ENCODE measurements around the gene SLC29A1.

Gene SLC29A1

DNA sequence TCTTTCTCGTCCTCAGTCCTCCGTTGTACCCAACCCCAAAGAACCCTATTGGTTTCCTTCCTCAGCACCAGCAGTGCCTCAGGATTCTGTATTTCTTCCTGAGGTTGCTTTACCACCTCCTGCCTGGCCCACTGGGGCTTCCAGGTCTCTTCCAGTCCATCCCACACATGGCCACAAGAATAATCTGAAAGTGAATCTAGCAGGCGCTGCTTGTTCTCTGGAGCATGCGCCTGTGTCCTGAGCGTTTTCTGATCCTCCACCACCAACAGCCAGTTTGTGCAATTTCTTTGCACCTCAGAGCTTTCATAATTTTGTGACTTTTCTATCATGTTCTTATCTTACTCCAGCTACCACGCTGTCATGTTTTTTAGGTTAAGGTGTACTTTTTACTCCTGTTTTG is 11.9 kb downstream of the SLC29A1 start:
- DNase-seq = no peak

DNA sequence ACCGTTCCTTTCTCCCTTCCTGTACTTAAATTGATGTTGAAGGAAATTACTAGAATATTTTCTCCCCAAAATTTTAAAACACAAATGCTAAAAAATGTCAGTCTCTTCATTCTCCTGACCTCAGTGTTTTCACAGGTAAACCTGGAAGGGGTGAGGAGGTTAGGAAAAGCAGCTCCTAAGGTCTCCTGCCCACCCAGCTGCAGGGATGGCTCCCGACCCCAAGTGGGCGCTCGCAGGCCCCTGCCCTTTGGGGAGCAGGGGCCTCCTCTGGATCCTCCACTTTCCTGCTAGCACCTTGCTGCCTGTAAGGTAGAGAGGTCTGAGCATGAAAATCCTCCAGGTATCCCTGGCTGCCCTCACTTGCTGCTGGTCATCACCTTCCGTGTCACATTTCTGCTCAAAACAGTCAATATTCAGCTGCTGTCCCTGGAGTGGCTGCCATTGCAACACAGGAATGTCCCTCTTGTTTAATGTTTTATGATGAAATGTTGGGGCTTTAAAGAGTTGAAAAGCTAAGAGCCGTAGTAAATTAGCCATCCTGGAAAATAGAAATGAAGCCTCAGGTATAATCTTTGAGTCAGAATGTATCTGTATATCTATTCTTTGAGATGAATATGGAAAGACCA is 12.6 kb downstream of the SLC29A1 start:
- DNase-seq = no peak

DNA sequence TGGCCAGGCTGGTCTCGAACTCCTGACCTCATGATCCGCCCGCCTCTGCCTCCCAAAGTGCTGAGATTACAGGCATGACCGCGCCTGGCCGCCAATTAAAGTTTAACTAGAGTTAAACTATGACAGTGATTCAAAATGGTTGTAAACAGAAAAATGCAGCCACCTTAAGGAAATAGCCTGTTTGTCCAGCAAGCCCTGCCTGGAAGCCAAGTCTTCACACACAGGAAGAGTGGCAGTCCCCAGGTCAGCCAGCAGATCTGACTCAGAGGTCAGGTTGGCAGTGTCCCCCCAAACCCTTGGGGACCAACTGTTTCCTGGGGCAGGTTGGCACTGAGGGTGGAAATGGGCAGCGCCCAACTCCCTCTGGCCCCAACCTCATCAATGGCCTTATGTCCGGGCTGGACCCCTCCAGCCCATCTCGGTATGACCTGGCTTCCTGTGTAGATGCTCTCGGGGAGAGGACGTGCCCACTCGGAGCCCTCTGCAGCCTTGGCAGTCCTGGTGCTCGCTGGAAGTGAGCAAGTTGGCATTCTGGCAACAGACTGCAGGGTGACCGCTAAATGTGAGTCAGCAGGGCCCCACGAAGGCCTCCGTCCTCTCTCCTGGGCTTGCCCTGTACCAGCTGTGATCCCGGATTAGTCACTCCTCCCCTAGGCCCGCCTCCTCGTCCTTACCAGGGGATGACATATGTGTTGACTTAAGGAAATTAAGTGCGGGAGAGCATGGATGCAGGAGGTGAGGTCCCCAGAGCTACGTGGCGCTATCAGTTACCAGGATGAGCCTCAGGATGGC is 13.8 kb downstream of the SLC29A1 start:
- peak in 48 of 56 donors; percentile 28 to 95 (median 74) for DNase-seq

DNA sequence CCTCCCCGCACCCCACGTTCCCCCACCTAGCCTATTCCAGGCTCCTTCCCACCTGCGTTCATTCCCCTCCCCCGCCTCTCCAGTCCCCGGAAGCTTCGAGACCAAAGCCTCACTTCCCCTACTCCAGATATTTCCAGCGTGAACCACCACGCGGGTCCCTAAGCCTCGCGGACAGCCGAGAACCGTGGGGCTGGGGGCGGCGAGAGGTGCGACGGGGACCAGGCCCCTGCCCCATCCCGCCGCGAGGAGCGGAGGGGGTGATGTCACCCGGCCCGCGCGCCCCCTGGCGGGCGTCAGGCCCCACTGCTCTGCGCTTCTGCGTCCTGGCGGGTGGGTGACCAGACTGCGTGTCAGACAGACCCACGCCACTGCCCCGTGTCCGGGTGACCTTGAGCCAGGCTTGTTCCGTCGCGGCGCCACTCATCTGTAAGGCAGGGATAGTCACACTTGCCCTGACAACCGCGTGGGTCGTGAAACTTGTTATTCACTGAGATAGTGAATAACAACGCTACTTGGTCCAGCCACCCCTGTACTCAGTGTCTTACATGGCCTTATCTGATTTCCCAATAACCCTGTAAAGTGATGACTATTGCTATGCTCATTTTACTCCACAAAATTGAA is 14.5 kb downstream of the SLC29A1 start:
- peak in 52 of 56 donors; percentile 22 to 89 (median 74) for DNase-seq

DNA sequence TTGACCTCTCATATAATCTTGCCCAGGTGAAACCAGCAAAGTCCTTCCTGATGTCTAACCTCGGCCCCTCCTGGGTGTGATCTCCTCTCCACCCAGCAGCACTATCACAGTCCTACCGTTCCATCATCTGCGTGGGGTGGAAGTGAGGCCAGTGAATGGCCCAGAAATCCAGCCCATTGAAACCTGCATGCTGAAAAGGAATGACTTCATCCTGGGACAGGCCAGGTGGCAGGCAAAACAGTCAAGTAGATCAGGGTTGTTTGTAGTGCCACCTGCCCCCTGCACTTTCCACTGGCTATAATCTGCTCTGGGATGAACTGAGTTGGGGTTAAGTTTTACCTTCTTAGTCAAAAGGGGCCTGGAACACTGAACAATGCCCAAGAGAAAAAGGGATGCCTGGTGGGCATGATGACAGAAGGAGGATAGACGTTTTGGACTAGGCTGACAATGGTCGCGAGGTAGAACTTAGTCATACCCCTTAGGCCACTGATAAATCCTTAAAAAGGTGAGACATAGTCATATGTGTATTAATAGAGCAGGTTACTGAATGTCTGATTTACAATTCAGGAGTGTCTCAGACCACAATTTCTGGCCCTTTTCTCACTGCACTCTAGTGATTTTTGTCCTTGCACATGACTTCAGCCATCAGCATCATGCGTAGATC is 15.4 kb downstream of the SLC29A1 start:
- DNase-seq = no peak

DNA sequence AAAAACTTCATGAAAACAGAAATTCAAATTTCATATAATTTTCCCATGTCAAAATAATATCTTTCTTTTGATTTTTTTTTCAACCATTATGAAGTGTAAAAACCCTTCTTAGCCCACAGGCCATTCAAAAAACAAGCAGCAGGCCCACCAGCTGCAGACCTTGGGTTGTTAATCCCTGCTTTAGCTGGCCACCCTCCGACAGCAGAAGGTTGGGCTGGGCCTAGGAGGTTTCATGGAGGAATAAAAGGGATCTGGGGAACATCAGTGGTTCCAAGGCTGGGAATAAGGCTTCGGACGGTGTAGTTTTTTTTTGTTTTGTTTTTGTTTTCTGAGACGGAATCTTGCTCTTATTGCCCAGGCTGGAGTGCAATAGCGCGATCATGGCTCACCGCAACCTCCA is 19.9 kb downstream of the SLC29A1 start:
- DNase-seq = no peak

DNA sequence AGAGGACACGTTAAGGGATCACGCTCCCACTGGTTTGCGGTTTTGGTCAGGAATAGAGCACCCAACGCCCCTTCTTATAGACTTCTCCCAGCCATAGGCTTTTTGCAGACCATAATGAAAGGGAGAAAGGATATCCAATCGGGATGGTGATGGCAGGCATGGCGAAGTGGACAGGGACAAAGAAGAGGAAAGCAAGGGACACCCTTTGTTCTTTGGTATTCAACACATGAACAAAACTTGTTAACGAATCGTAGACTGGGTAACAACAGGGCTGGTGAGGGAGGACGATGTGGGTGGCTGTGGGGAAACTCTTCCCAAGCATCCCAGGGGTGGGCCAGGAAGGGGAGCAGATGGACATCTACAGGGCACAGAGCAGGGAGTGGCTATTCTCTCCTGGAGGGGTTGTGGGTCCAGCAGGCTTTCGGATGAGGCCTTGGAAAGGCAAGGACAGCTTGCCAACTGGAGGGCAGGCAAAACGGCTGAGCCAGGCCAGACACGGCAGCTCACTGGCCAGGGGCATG is 22.1 kb downstream of the SLC29A1 start:
- peak in 3 of 56 donors; percentile 50 to 67 (median 64) for DNase-seq

DNA sequence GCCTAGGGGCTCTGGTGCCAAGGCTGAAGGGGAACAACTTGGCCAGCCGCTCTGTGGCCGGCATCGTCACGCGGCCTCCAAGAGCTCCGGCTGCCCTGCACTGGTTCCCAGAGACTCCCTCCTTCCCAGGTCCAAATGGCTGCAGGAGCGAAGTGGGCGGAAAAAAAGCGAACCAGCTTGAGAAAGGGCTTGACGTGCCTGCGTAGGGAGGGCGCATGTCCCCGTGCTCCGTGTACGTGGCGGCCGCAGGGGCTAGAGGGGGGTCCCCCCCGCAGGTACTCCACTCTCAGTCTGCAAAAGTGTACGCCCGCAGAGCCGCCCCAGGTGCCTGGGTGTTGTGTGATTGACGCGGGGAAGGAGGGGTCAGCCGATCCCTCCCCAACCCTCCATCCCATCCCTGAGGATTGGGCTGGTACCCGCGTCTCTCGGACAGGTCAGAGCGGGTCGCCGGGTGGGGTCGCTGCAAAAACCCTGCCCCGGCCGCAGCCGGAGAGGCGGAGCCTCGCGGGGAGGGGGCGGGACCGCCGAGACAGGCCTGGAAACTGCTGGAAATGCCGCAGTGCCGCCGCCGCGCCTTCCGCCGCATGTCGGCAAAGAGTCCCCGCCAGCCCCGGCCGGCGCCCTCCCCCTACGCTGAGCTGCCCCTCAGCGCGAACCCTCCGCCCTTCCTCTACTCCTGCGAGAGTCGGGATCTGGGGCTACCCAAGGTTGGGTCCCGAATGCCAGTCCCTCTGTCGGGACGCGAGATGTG is 22.7 kb downstream of the SLC29A1 start:
- peak; percentile 41 to 95 (median 82) for DNase-seq

DNA sequence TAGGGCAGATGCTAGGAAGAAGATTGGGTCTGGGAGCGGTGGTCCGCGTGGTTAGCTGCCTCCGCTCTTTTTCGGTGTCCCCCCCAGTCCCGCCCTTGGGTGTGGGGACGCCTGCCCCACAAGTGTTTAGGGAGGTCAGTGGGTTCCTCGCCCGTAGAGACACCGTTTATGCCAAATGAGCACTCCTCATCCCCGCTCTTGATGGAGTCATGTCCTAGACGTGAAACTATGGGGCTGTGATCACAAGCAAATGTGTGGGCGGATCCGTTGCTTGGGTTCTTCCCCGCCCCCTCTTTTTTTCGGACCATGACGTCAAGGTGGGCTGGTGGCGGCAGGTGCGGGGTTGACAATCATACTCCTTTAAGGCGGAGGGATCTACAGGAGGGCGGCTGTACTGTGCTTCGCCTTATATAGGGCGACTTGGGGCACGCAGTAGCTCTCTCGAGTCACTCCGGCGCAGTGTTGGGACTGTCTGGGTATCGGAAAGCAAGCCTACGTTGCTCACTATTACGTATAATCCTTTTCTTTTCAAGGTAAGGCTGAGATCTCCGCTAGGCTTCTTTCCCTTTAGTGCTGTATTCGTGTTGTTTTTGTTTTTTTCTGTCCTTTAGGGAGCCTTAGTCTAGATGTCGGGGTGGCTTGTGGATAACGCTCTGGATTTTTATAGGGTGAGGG is 23.4 kb downstream of the SLC29A1 start, which contains the start of gene HSP90AB1:
Gene HSP90AB1, plus strand, starts transcription at position 439 of the 675 bp plus-strand sequence. CDS start 1,529 bp downstream, outside the sequence.
- peak; percentile 47 to 97 (median 88) for DNase-seq

DNA sequence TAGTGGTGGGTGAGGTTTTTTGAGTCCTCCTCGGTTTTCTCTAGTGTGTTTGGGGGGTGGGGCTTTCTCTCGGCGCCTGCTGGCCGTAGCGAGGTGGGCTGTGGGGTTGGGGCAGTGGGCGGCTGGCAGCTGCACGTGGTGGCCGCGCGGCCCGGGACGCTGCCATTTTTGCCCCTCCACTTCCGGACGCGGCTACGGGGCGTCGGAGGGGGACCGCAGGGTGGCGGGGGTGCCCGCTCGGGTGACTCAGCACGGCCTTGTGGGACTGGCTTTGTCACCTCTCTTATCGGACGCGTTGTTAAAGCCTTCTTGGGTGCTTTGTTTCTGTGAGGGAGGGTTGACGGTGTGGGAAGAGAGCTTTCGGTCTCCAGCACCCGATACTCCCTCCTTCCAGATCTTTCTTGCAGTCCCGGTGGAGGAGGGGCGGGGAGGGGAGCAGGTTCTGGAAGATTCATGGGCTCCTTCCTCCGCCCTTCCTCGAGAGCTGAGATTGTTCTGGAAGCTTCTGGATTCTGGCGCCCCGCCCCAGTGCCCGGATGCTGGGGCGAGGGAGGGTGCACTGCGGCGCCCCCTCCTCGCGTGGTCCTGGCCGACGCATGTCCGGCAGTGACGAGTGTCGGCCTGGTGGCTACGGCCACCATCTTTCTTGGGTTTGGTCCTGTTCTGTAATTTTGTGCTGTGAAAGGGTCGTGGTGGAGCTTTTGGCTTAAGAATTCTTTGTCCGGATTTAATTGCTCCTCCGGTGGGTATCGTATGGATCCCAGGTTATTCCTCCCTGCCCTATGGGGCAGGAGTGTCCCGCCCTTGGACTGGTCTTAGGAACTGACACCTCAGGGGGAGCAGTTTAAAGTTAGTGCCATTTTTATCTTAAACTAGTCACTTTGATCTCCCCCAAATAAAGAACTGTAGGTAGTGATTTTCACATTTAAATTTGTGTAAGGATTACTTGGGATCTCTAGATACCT is 24.2 kb downstream of the SLC29A1 start:
- DNase-seq = peak in 51 of 56 donors; percentile 31 to 93 (median 77)

DNA sequence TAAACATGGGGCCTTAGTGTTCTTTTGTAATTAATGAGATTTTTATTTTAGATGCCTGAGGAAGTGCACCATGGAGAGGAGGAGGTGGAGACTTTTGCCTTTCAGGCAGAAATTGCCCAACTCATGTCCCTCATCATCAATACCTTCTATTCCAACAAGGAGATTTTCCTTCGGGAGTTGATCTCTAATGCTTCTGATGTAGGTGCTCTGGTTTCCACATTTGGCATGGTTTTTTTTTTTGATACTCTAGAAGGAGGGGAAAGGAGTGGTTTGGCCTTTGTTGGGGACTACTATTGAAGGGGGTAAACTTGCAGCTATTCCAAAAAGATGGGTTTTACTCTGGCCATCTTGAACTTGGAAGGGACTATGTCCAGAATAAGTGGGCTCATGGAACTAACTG is 25.2 kb downstream of the SLC29A1 start:
- DNase-seq = no peak

DNA sequence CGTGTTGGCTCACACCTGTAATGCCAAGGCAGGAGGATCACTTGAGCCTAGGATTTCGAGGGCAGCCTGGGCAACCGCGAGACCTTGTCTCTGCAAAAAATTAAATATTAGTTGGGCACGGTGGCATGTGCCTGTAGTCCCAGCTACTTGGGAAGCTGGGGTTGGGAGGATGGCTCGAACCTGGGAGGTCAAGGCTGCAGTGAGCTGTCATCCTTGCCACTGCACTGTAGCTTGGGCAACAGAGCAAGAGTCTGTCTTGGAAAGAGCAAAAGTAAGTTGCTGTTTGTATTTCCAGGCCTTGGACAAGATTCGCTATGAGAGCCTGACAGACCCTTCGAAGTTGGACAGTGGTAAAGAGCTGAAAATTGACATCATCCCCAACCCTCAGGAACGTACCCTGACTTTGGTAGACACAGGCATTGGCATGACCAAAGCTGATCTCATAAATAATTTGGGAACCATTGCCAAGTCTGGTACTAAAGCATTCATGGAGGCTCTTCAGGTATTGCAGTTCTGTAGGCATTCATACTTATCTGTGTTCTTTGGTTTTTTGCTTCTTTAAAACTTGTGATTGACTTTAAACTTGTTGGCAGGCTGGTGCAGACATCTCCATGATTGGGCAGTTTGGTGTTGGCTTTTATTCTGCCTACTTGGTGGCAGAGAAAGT is 25.8 kb downstream of the SLC29A1 start:
- DNase-seq = no peak

DNA sequence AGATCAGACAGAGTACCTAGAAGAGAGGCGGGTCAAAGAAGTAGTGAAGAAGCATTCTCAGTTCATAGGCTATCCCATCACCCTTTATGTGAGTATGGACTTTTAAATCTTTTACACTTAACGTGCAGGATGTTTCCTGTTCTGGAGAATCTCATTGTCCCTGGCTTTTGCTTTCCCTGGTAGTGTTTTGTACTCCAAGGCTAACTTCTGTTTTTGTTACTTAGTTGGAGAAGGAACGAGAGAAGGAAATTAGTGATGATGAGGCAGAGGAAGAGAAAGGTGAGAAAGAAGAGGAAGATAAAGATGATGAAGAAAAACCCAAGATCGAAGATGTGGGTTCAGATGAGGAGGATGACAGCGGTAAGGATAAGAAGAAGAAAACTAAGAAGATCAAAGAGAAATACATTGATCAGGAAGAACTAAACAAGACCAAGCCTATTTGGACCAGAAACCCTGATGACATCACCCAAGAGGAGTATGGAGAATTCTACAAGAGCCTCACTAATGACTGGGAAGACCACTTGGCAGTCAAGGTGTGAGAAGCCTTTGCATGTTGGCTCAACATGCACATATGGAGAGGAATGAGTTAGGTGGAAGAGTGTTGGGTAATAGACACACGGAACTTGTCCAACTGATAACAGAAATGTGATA is 26.8 kb downstream of the SLC29A1 start:
- DNase-seq = no peak

DNA sequence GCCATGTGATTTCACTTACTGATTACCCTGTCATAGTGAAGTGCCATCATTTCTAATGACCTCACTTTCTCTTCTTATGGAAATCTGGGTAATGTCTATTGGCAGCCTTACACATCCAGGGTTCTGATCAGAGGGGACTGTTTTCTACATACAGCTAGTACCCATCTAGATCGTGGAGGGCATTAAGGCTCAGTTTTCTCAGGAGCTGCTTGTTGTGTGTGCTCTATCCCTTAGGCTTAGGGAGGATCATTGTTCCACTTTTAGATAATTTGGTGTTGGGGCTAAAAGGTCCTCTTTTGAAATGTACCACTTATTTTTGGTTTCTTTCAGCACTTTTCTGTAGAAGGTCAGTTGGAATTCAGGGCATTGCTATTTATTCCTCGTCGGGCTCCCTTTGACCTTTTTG is 27.3 kb downstream of the SLC29A1 start:
- DNase-seq = no peak

DNA sequence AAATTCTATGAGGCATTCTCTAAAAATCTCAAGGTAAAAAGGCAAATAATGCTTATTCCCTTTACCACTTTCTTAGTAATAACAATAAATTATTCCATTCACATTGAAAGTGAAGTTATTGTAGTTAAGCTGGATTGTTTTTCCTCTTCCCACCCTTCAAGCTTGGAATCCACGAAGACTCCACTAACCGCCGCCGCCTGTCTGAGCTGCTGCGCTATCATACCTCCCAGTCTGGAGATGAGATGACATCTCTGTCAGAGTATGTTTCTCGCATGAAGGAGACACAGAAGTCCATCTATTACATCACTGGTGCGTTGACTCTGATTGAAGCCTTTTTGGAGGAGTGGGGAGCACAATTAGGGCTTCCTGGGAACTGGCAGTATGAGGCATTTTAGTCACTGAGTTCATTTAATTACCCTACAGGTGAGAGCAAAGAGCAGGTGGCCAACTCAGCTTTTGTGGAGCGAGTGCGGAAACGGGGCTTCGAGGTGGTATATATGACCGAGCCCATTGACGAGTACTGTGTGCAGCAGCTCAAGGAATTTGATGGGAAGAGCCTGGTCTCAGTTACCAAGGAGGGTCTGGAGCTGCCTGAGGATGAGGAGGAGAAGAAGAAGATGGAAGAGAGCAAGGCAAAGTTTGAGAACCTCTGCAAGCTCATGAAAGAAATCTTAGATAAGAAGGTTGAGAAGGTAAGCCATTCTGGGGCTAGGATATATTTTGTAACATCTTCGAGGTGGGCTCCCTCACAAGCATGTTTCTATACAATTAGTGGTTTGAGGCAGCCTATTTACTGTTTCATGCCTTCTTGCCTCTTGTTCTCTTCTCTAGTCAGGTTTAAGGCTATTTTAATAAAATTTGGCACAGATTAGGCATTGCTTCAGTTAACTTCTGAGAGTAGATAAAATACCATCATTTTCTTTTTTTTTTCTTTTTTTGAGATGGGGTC is 28.5 kb downstream of the SLC29A1 start:
- DNase-seq = no peak

DNA sequence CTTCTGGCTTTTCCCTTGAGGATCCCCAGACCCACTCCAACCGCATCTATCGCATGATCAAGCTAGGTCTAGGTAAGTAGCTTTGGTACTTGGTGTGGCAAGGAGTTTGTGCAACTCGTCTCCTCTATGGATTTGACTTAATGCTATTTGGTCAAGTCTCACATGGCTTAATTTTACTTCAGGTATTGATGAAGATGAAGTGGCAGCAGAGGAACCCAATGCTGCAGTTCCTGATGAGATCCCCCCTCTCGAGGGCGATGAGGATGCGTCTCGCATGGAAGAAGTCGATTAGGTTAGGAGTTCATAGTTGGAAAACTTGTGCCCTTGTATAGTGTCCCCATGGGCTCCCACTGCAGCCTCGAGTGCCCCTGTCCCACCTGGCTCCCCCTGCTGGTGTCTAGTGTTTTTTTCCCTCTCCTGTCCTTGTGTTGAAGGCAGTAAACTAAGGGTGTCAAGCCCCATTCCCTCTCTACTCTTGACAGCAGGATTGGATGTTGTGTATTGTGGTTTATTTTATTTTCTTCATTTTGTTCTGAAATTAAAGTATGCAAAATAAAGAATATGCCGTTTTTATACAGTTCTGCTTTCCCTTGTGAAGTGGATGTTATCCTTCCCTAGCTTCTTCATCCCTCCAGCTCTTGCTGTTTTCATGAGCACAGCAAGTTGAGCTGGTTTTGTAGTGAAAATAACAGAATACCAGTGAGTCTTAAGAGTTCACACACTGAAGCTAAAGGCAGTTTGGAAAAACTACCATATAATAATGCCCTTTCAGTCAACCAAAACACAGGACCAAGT is 30.1 kb downstream of the SLC29A1 start:
- peak in 4 of 56 donors; percentile 16 to 28 (median 22) for DNase-seq
